ENCODE data around the gene ABCA10. TPM values are rescaled to one million over a fixed set of nuclear protein-coding genes. Genes with fewer than 3 reads are reported as not detected.

Gene ABCA10
- total and polyA plus RNA-seq, 2 experiments from 2014 or later, result 0.11 to 0.23 TPM

- peak; percentile 59 for DNase-seq
- Histone ChIP-seq H3F3A (ENCODE audit: insufficient read depth) (peaks cover 21% of the 10 kb centered on the region), H3K4me2 (ENCODE audit: unreplicated experiment) (peak overlapping the region; percentile 36), H3K79me2 (ENCODE audit: insufficient read depth) (no peaks in the 10 kb centered on the region), H3K9ac (no peak overlapping the region), H3K27me3 (replicated peaks; ENCODE audit: insufficient read depth) (no peaks in the 10 kb centered on the region), H3K27ac (peak overlapping the region; percentile 41), H3K36me3 (ENCODE audit: low read depth) (no peaks in the 10 kb centered on the region), H2AFZ (0 out of 2 replicates have a peak overlapping the region, but pooled peaks have one; percentile 2), H3K4me3 (peak overlapping the region; percentile 23), H3K9me2 (ENCODE audit: insufficient read depth) (no peaks in the 10 kb centered on the region), H4K20me1 (ENCODE audit: insufficient read depth) (no peaks in the 10 kb centered on the region), H3K4me1 (ENCODE audit: insufficient read depth) (peaks cover 20% of the 10 kb centered on the region), H3K9me3 (ENCODE audit: low read depth) (no peaks in the 10 kb centered on the region)
- 49 to 54% methylated on average over 6 of the region's 6 CpGs for WGBS, 2 experiments (ENCODE audit: low coverage in 1 of 2, low lambda C conversion rate in 2 of 2, missing lambda C conversion rate in 2 of 2)
- no peak for TF ChIP-seq EZH2phosphoT487 (IDR thresholded peaks at IDR 0.05; ENCODE audit: insufficient read depth, low read depth)
- no peak for TF ChIP-seq EZH2 (IDR thresholded peaks at IDR 0.05; ENCODE audit: insufficient read depth, poor library complexity, severe bottlenecking)
- in situ Hi-C loops (cut with MboI), result no loop called here
Measured at GRCh38 chr17:69269131-69269998, 40.7 kb upstream of the ABCA10 start.

- peaks cover 20% of the 10 kb centered on the region for H3K4me1 ChIP-seq (ENCODE audit: insufficient read depth)
Measured at GRCh38 chr17:69268543-69269014, 40.0 kb upstream of the ABCA10 start.

GRCh38 chr17:69267219-69267618 lies 38.6 kb upstream of the ABCA10 start:
- peaks cover 20% of the 10 kb centered on the region for H3K4me1 ChIP-seq (ENCODE audit: insufficient read depth)
- no peaks in the 10 kb centered on the region for H3K9me2 ChIP-seq (ENCODE audit: insufficient read depth)
- H4K20me1 ChIP-seq (ENCODE audit: insufficient read depth), result no peaks in the 10 kb centered on the region
- H3K4me3 ChIP-seq, result no peak overlapping the region
- no peak overlapping the region for H3K4me2 ChIP-seq (ENCODE audit: unreplicated experiment)
- 80 to 82% methylated on average over 3 of the region's 3 CpGs for WGBS, 2 experiments (ENCODE audit: low coverage in 1 of 2, low lambda C conversion rate in 2 of 2, missing lambda C conversion rate in 2 of 2)
- H3K27me3 ChIP-seq (replicated peaks; ENCODE audit: insufficient read depth), result no peaks in the 10 kb centered on the region
- no peaks in the 10 kb centered on the region for H3K9me3 ChIP-seq (ENCODE audit: low read depth)
- no peak overlapping the region for H2AFZ ChIP-seq
- DNase-seq, result no peak
- peaks cover 21% of the 10 kb centered on the region for H3F3A ChIP-seq (ENCODE audit: insufficient read depth)
- no peaks in the 10 kb centered on the region for H3K79me2 ChIP-seq (ENCODE audit: insufficient read depth)
- no peaks in the 10 kb centered on the region for H3K36me3 ChIP-seq (ENCODE audit: low read depth)
- in situ Hi-C loops (cut with MboI), result no loop called here
- no peak overlapping the region for H3K27ac ChIP-seq
- TF ChIP-seq EZH2 (IDR thresholded peaks at IDR 0.05; ENCODE audit: insufficient read depth, poor library complexity, severe bottlenecking), result no peak
- TF ChIP-seq EZH2phosphoT487 (IDR thresholded peaks at IDR 0.05; ENCODE audit: insufficient read depth, low read depth), result no peak
- no peak overlapping the region for H3K9ac ChIP-seq

More at GRCh38 chr17:69268543-69269014, 40.0 kb upstream of the ABCA10 start:
- WGBS, 2 experiments (ENCODE audit: low coverage in 1 of 2, low lambda C conversion rate in 2 of 2, missing lambda C conversion rate in 2 of 2), result 88 to 91% methylated on average over 5 of the region's 5 CpGs
- H3K27me3 ChIP-seq (replicated peaks; ENCODE audit: insufficient read depth), result no peaks in the 10 kb centered on the region
- no peak overlapping the region for H3K4me3 ChIP-seq
- DNase-seq, result no peak
- H3K9me3 ChIP-seq (ENCODE audit: low read depth), result no peaks in the 10 kb centered on the region
- H3F3A ChIP-seq (ENCODE audit: insufficient read depth), result peaks cover 21% of the 10 kb centered on the region
- no peak for TF ChIP-seq EZH2phosphoT487 (IDR thresholded peaks at IDR 0.05; ENCODE audit: insufficient read depth, low read depth)
- no peak for TF ChIP-seq EZH2 (IDR thresholded peaks at IDR 0.05; ENCODE audit: insufficient read depth, poor library complexity, severe bottlenecking)
- no peaks in the 10 kb centered on the region for H3K79me2 ChIP-seq (ENCODE audit: insufficient read depth)
- in situ Hi-C loops (cut with MboI), result no loop called here
- no peak overlapping the region for H3K9ac ChIP-seq
- H2AFZ ChIP-seq, result no peak overlapping the region
- H3K4me2 ChIP-seq (ENCODE audit: unreplicated experiment), result peak overlapping the region; percentile 36
- H3K36me3 ChIP-seq (ENCODE audit: low read depth), result no peaks in the 10 kb centered on the region
- no peaks in the 10 kb centered on the region for H3K9me2 ChIP-seq (ENCODE audit: insufficient read depth)
- no peak overlapping the region for H3K27ac ChIP-seq
- H4K20me1 ChIP-seq (ENCODE audit: insufficient read depth), result no peaks in the 10 kb centered on the region

DNA sequence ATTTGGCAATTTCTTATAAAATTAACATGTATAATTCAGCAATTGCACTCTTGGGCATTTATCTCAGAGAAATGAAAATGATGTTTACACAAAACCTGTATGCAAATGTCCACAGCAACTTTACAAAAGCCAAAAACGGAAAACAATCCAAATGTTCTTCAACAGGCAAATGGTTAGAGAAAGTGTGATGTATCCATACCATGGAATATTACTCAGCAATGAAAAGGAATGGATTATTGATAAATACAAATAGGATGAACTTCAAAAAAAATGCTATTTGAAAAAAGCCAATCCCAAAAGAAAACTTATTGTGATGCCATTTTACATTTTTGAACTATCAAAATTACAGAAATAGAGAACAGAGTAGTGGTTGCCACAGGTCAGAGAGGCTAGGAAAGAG lies 37.2 kb upstream of the ABCA10 start:
- WGBS, 2 experiments (ENCODE audit: low coverage in 1 of 2, low lambda C conversion rate in 2 of 2, missing lambda C conversion rate in 2 of 2), result 66 to 77% methylated on average over 1 of the region's 1 CpG
- Histone ChIP-seq H3K4me3 (no peak overlapping the region), H3K27me3 (replicated peaks; ENCODE audit: insufficient read depth) (no peaks in the 10 kb centered on the region), H3K79me2 (ENCODE audit: insufficient read depth) (no peaks in the 10 kb centered on the region), H3K36me3 (ENCODE audit: low read depth) (no peaks in the 10 kb centered on the region), H4K20me1 (ENCODE audit: insufficient read depth) (no peaks in the 10 kb centered on the region), H3K9me2 (ENCODE audit: insufficient read depth) (no peaks in the 10 kb centered on the region), H3F3A (ENCODE audit: insufficient read depth) (peaks cover 21% of the 10 kb centered on the region), H3K9me3 (ENCODE audit: low read depth) (no peaks in the 10 kb centered on the region), H3K9ac (no peak overlapping the region), H2AFZ (no peak overlapping the region), H3K27ac (no peak overlapping the region), H3K4me2 (ENCODE audit: unreplicated experiment) (no peak overlapping the region), H3K4me1 (ENCODE audit: insufficient read depth) (peaks cover 20% of the 10 kb centered on the region)
- TF ChIP-seq EZH2 (IDR thresholded peaks at IDR 0.05; ENCODE audit: insufficient read depth, poor library complexity, severe bottlenecking) (no peak), EZH2phosphoT487 (IDR thresholded peaks at IDR 0.05; ENCODE audit: insufficient read depth, low read depth) (no peak)
- no peak for DNase-seq
- in situ Hi-C loops (cut with MboI), result no loop called here

Measured in GM23248 (cell line).